Type B pancreatic cell (in vitro differentiated cells): ENCODE results near the gene PIH1D1. TPM values are rescaled to one million over a fixed set of nuclear protein-coding genes. Genes with fewer than 3 reads are reported as not detected.

Experiments
- DNase-seq: peaks from one replicate; pipeline ENCODE4 v3.0.0; 2021; ENCODE audit warnings: mixed read lengths; ENCODE audit not compliant: unreplicated experiment; ENCODE audit errors: extremely low spot score
- H3K27ac Mint-ChIP-seq: 2 replicates; pipeline ENCODE4 v1.8.0; 2021; ENCODE audit warnings: mild to moderate bottlenecking, mixed read lengths
- H3K27me3 Mint-ChIP-seq: 2 replicates; pipeline ENCODE4 v1.8.0; 2021; ENCODE audit warnings: mixed read lengths
- H3K36me3 Mint-ChIP-seq: 2 replicates; pipeline ENCODE4 v1.8.0; 2021; ENCODE audit warnings: mixed read lengths
- H3K4me1 Mint-ChIP-seq: one replicate; pipeline ENCODE4 v1.8.0; 2021; ENCODE audit warnings: mixed read lengths; ENCODE audit not compliant: unreplicated experiment
- H3K4me3 Mint-ChIP-seq: 2 replicates; pipeline ENCODE4 v1.8.0; 2021; ENCODE audit warnings: mild to moderate bottlenecking, mixed read lengths
- H3K9me3 Mint-ChIP-seq: 2 replicates; pipeline ENCODE4 v1.8.0; 2021; ENCODE audit warnings: mixed read lengths
- CTCF ChIP-seq: fragments of 200-600 bp; sonication (generic); conservative IDR thresholded peaks from 2 replicates; pipeline ENCODE4 v1.5.0; 2021; ENCODE audit warnings: antibody characterized with exemption, mild to moderate bottlenecking
- total RNA-seq: library from RNA; stranded (reverse); gene quantifications from 2 replicates; pipeline ENCODE4 v1.2.1, GENCODE V29; 2021; ENCODE audit warnings: low replicate concordance

PIH1D1 gene
- total RNA-seq, 1 donor from 2014 or later = 93.3 TPM

- no peak for TF ChIP-seq CTCF
- Mint-ChIP-seq H3K4me3 (peak overlapping the region; percentile 97), H3K27me3 (no peaks in the 10 kb centered on the region), H3K4me1 (peaks cover 12% of the 10 kb centered on the region), H3K36me3 (peaks cover 29% of the 10 kb centered on the region), H3K27ac (peak overlapping the region; percentile 97), H3K9me3 (no peaks in the 10 kb centered on the region)
- DNase-seq = no peak
These were observed 45.0 kb upstream of the PIH1D1 start for GRCh38 chr19:49496574-49497008.

- H3K27me3 Mint-ChIP-seq = no peaks in the 10 kb centered on the region
- peaks cover 45% of the 10 kb centered on the region for H3K36me3 Mint-ChIP-seq
- no peak for DNase-seq
- no peak for TF ChIP-seq CTCF
- H3K4me3 Mint-ChIP-seq = peak overlapping the region; percentile 43
- peaks cover 16% of the 10 kb centered on the region for H3K4me1 Mint-ChIP-seq
- peak overlapping the region; percentile 78 for H3K27ac Mint-ChIP-seq
- no peaks in the 10 kb centered on the region for H3K9me3 Mint-ChIP-seq
These were observed 41.2 kb upstream of the PIH1D1 start for GRCh38 chr19:49492573-49493405.

GRCh38 chr19:49491804-49492572 is 40.4 kb upstream of the PIH1D1 start:
- Mint-ChIP-seq H3K36me3 (peaks cover 47% of the 10 kb centered on the region), H3K4me1 (peaks cover 11% of the 10 kb centered on the region), H3K9me3 (no peaks in the 10 kb centered on the region), H3K27me3 (peaks cover 3% of the 10 kb centered on the region), H3K27ac (peak overlapping the region; percentile 78), H3K4me3 (peak overlapping the region; percentile 43)
- no peak for TF ChIP-seq CTCF
- DNase-seq = no peak

- Mint-ChIP-seq H3K27ac (peak overlapping the region; percentile 78), H3K9me3 (no peaks in the 10 kb centered on the region), H3K4me1 (peaks cover 11% of the 10 kb centered on the region), H3K27me3 (peaks cover 3% of the 10 kb centered on the region), H3K36me3 (peaks cover 43% of the 10 kb centered on the region), H3K4me3 (peak overlapping the region; percentile 52)
- TF ChIP-seq CTCF = no peak
- DNase-seq = no peak
These were observed 39.6 kb upstream of the PIH1D1 start for GRCh38 chr19:49491030-49491803.

GRCh38 chr19:49490287-49491029 is 38.8 kb upstream of the PIH1D1 start:
- Mint-ChIP-seq H3K36me3 (peaks cover 43% of the 10 kb centered on the region), H3K4me3 (peak overlapping the region; percentile 98), H3K27me3 (peaks cover 3% of the 10 kb centered on the region)

More at GRCh38 chr19:49490287-49491029, 38.8 kb upstream of the PIH1D1 start:
- Mint-ChIP-seq H3K27ac (peak overlapping the region; percentile 92), H3K4me1 (peaks cover 11% of the 10 kb centered on the region), H3K9me3 (no peaks in the 10 kb centered on the region)
- DNase-seq = no peak
- TF ChIP-seq CTCF = no peak
